ENCODE results near the gene KLHL17. TPM values are rescaled to one million over a fixed set of nuclear protein-coding genes. Genes with fewer than 3 reads are reported as not detected.

Gene KLHL17
- total and polyA plus RNA-seq, 10 of the 15 experiments (the other 5 are each of a cell fraction or from before 2014, with no cell fraction given), result 0.03 to 30.6 (median 5.3) TPM

- ChIA-PET POLR2A (no interaction called here), RAD21 (ENCODE audit: unreplicated experiment) (no interaction called here), CTCF (interaction anchor here (0.5 kb wide), 1 partner anchor 21 kb away, joined by 4 read pairs; no protein-coding TSS in a partner anchor), SMC1A (ENCODE audit: uncharacterized antibody, unreplicated experiment) (no interaction called here)
- Histone ChIP-seq H3K27me3 (replicated peaks in 1 of 2; ENCODE audit: control insufficient read depth in 2 of 2, insufficient read depth in 2 of 2, low read length in 1 of 2) (no peaks in the 10 kb centered on the region), H3K27ac (ENCODE audit: control insufficient read depth, insufficient read depth) (no peak overlapping the region), H3K4me3 (no peak overlapping the region), H2AFZ (ENCODE audit: control insufficient read depth, low read depth, low read length) (no peak overlapping the region), H3K4me2 (ENCODE audit: control insufficient read depth, insufficient read depth) (no peak overlapping the region), H3K9ac (ENCODE audit: control insufficient read depth, insufficient read depth, low read length) (no peak overlapping the region), H3K36me3 (ENCODE audit: control insufficient read depth in 2 of 2, insufficient read depth in 2 of 2, low read length in 1 of 2) (no peaks in the 10 kb centered on the region; a peak in 1 of 4 replicates), H3K4me1 (ENCODE audit: control insufficient read depth, insufficient read depth, low read length) (peaks cover 18% of the 10 kb centered on the region), H3K9me3 (replicated peaks; ENCODE audit: control insufficient read depth, insufficient read depth, low read length) (no peaks in the 10 kb centered on the region), H4K20me1 (ENCODE audit: control insufficient read depth, insufficient read depth) (no peaks in the 10 kb centered on the region), H3K79me2 (ENCODE audit: control insufficient read depth, insufficient read depth, low read length) (peaks cover 13% of the 10 kb centered on the region)
- in situ Hi-C loops (cut with MboI) (no loop called here), intact Hi-C loops (cut with micrococcal nuclease; ENCODE audit: unreplicated experiment) (no loop called here)
- TF ChIP-seq ZBTB33 (IDR thresholded peaks at IDR 0.05) (no peak), SIN3A (IDR thresholded peaks at IDR 0.05; ENCODE audit: low read depth, low read length) (no peak), MYB (IDR thresholded peaks at IDR 0.05; ENCODE audit: borderline replicate concordance, low read depth, low read length) (no peak), HDAC2 (IDR thresholded peaks at IDR 0.05) (no peak), ZNF274 (IDR thresholded peaks at IDR 0.05; ENCODE audit: insufficient read depth, insufficient read length) (no peak), E2F8 (IDR thresholded peaks at IDR 0.05; ENCODE audit: low read depth, partially characterized antibody) (no peak), KDM1A (IDR thresholded peaks at IDR 0.05; ENCODE audit: borderline replicate concordance) (no peak), ZNF24 (IDR thresholded peaks at IDR 0.05) (no peak), MEF2B (IDR thresholded peaks at IDR 0.05; ENCODE audit: partially characterized antibody, poor library complexity, severe bottlenecking) (no peak), PAX8 (IDR thresholded peaks at IDR 0.05) (no peak), RFX5 (IDR thresholded peaks at IDR 0.05; ENCODE audit: low read depth, low read length) (no peak), ESRRA (IDR thresholded peaks at IDR 0.05; ENCODE audit: low read length) (no peak), NFYA (IDR thresholded peaks at IDR 0.05; ENCODE audit: borderline replicate concordance, low read depth, low read length) (no peak), BCLAF1 (IDR thresholded peaks at IDR 0.05) (no peak)
- WGBS (ENCODE audit: insufficient coverage, insufficient replicate concordance, low lambda C conversion rate, missing lambda C conversion rate), result 95% methylated on average over 52 of the region's 57 CpGs
- BruUV-seq (replicated peaks), result TSS peak; percentile 57
- FAIRE-seq (no peak), DNase-seq (ENCODE audit: low read depth, low spot score) (no peak), ATAC-seq (no peak)
Observed at GRCh38 chr1:962381-963300, 2.3 kb downstream of the KLHL17 start.
